H1 (cell line): ENCODE data around the gene ADAMTS17. TPM values are rescaled to one million over a fixed set of nuclear protein-coding genes. Genes with fewer than 3 reads are reported as not detected.

Source experiments
- ATF2 ChIP-seq: IDR thresholded peaks from 2 replicates; pipeline ENCODE4 v1.6.1; 2012; ENCODE audit warnings: low read length, inconsistent platforms
- CHD7 ChIP-seq: fragments of 300-600 bp; sonication (generic); IDR thresholded peaks from 2 replicates; pipeline ENCODE4 v1.7.1; 2012; ENCODE audit warnings: low read length, moderate library complexity, mild to moderate bottlenecking, inconsistent platforms; ENCODE audit not compliant: insufficient replicate concordance
- GTF2F1 ChIP-seq: IDR thresholded peaks from 2 replicates; pipeline ENCODE4 v1.6.1; 2012; ENCODE audit warnings: low read depth, low read length, improper control_type of control experiment, borderline replicate concordance
- NANOG ChIP-seq: IDR thresholded peaks from 2 replicates; pipeline ENCODE4 v1.6.1; 2011; ENCODE audit warnings: low read length, low read depth, mild to moderate bottlenecking, inconsistent platforms; ENCODE audit not compliant: insufficient read depth, poor library complexity, severe bottlenecking
- SAP30 ChIP-seq: fragments of 300-600 bp; sonication (generic); IDR thresholded peaks from 2 replicates; pipeline ENCODE4 v1.7.1; 2012; ENCODE audit warnings: low read length, moderate library complexity, mild to moderate bottlenecking, inconsistent platforms; ENCODE audit not compliant: insufficient read depth, insufficient replicate concordance
- polyA plus RNA-seq, 7 experiments: library from polyadenylated mRNA; depleted of rRNA in 3 of 7; stranded (reverse) in 5 of 7; unstranded in 2 of 7; fragments of >200 nt in 5 of 7; fragments of 200-250 nt in 2 of 7; gene quantifications; 1 replicate in 5 of 7; 2 replicates in 1 of 7; 4 replicates in 1 of 7; pipeline versions ENCODE4 v1.2.1 to v1.2.3, GENCODE V29; 2011 to 2013; ENCODE audit warnings: missing spikeins in 2 of 7, mixed read lengths in 2 of 7
- total RNA-seq: library from RNA; stranded (reverse); fragmentation: NEBNext Ultra II Directional; extraction: Animal tissue kit (Norgen Biotek cat#: 25700); gene quantifications from 2 replicates; pipeline ENCODE4 v1.2.1, GENCODE V29; 2021

The ADAMTS17 gene
- total and polyA plus RNA-seq, 2 of the 8 experiments (the other 6 are each of a cell fraction or from before 2014, with no cell fraction given) = 0.51 to 1.7 TPM

- TF ChIP-seq CHD7 (no peak), NANOG (no peak), GTF2F1 (no peak), ATF2 (no peak), SAP30 (no peak)
Measured at GRCh38 chr15:100227781-100228180, 114.0 kb downstream of the ADAMTS17 start (continued).
